GM18907 (cell line): ENCODE data around the gene CIAO2B.
"Not testable (repeated sequence)": the region's sequence is repeated elsewhere in the genome, so short reads cannot be mapped to it uniquely, and the experiment has no call there.

Source experiments
- ATAC-seq: cut with Tn5 transposase; IDR thresholded peaks from one replicate; pipeline ENCODE4 v1.9.1; 2021; ENCODE audit warnings: mild to moderate bottlenecking, moderate library complexity; ENCODE audit not compliant: unreplicated experiment

The CIAO2B gene

GRCh38 chr16:66939366-66939765, 5.2 kb upstream of the CIAO2B start:
- ATAC-seq: no peak

- ATAC-seq: no peak
Observed at GRCh38 chr16:66937725-66938337, 3.6 kb upstream of the CIAO2B start.

GRCh38 chr16:66936889-66937554, 2.8 kb upstream of the CIAO2B start:
- no peak for ATAC-seq

GRCh38 chr16:66936462-66936861, 2.3 kb upstream of the CIAO2B start:
- ATAC-seq: no peak

- ATAC-seq: no peak
Observed at GRCh38 chr16:66935314-66936011, 1.3 kb upstream of the CIAO2B start, which contains the start of gene CES2. TSS of gene CES2 (plus strand) at chr16:66935516. CDS start at chr16:66935636, 120 bp downstream.

- not testable (repeated sequence) for ATAC-seq
Observed at GRCh38 chr16:66934839-66935313, 674 bp upstream of the CIAO2B start.

- ATAC-seq: peak; percentile 15
Observed at GRCh38 chr16:66933776-66934137, 445 bp downstream of the CIAO2B start.

- no peak for ATAC-seq
Observed at GRCh38 chr16:66932076-66932475, 2.1 kb downstream of the CIAO2B start.

- ATAC-seq: no peak
Observed at GRCh38 chr16:66931665-66932064, 2.5 kb downstream of the CIAO2B start.

GRCh38 chr16:66930189-66930588, 4.0 kb downstream of the CIAO2B start:
- no peak for ATAC-seq

- ATAC-seq: no peak
Observed at GRCh38 chr16:66928702-66929388, 5.4 kb downstream of the CIAO2B start.

GRCh38 chr16:66927918-66928649, 6.1 kb downstream of the CIAO2B start:
- no peak for ATAC-seq

- ATAC-seq: no peak
Observed at GRCh38 chr16:66926961-66927436, 7.2 kb downstream of the CIAO2B start.

GRCh38 chr16:66926171-66926947, 7.8 kb downstream of the CIAO2B start:
- no peak for ATAC-seq

- ATAC-seq: no peak
Observed at GRCh38 chr16:66925322-66925840, 8.8 kb downstream of the CIAO2B start, which contains the start of gene RRAD. TSS of gene RRAD (minus strand) at chr16:66925535. CDS start at chr16:66925179, 356 bp downstream.

GRCh38 chr16:66924527-66925321, 9.5 kb downstream of the CIAO2B start:
- no peak for ATAC-seq

GRCh38 chr16:66923866-66924265, 10.3 kb downstream of the CIAO2B start:
- no peak for ATAC-seq

GRCh38 chr16:66923247-66923731, 10.9 kb downstream of the CIAO2B start:
- ATAC-seq: no peak
